DND-41 (cell line): Measurements from ENCODE around the gene GMFB.

Experiments used
- ATAC-seq: fragments of 200-7000 bp; cut with Tn5 transposase; 3 replicates; pipeline ENCODE4 v1.9.1; 2021; ENCODE audit warnings: low read depth; ENCODE audit not compliant: insufficient read depth
- DNase-seq: peaks from one replicate; pipeline ENCODE4 v3.0.0-alpha.2; 2020
- H2AFZ ChIP-seq: 2 replicates; pipeline ENCODE4 v1.6.0; 2012; ENCODE audit warnings: low read depth, low read length
- H3K27ac ChIP-seq: 2 replicates; pipeline ENCODE4 v1.5.1; 2012; ENCODE audit warnings: low read length, inconsistent platforms
- H3K27me3 ChIP-seq: fragments of 200-600 bp; sonication (generic); 2 replicates; pipeline ENCODE4 v1.6.0; 2012; ENCODE audit warnings: low read length, mild to moderate bottlenecking, inconsistent platforms; ENCODE audit not compliant: insufficient read depth, poor library complexity
- H3K36me3 ChIP-seq: 2 replicates; pipeline ENCODE4 v1.5.1; 2012; ENCODE audit warnings: low read length, inconsistent platforms; ENCODE audit not compliant: insufficient read depth
- H3K4me1 ChIP-seq: 2 replicates; pipeline ENCODE4 v1.5.1; 2012; ENCODE audit warnings: mild to moderate bottlenecking, low read length; ENCODE audit not compliant: insufficient read depth
- H3K4me2 ChIP-seq: 2 replicates; pipeline ENCODE4 v1.6.0; 2012; ENCODE audit warnings: mild to moderate bottlenecking, moderate library complexity, low read length, inconsistent platforms; ENCODE audit not compliant: insufficient read depth
- H3K4me3 ChIP-seq, 2 experiments: fragments of 200-600 bp in 1 of 2; shearing (Covaris generic) in 1 of 2; 2 replicates each; pipeline ENCODE4 v1.5.1; 2012 to 2016; ENCODE audit warnings: inconsistent platforms in 2 of 2, low read length in 2 of 2, mild to moderate bottlenecking in 2 of 2, low read depth in 1 of 2, moderate library complexity in 1 of 2
- H3K79me2 ChIP-seq: 2 replicates; pipeline ENCODE4 v1.6.0; 2012; ENCODE audit warnings: low read length, inconsistent platforms; ENCODE audit not compliant: insufficient read depth
- H3K9ac ChIP-seq: 2 replicates; pipeline ENCODE4 v1.6.0; 2012; ENCODE audit warnings: low read depth, mild to moderate bottlenecking, inconsistent platforms, low read length, moderate library complexity
- H3K9me3 ChIP-seq: 2 replicates; pipeline ENCODE4 v1.5.1; 2012; ENCODE audit warnings: low read length, moderate library complexity, mild to moderate bottlenecking, inconsistent platforms; ENCODE audit not compliant: insufficient read depth, severe bottlenecking
- H4K20me1 ChIP-seq: 2 replicates; pipeline ENCODE4 v1.6.0; 2012; ENCODE audit warnings: low read length; ENCODE audit not compliant: insufficient read depth
- EZH2 ChIP-seq: IDR thresholded peaks from 3 replicates; pipeline ENCODE4 v1.6.1; 2012; ENCODE audit warnings: borderline replicate concordance, low read depth, mild to moderate bottlenecking, moderate library complexity, low read length, inconsistent platforms; ENCODE audit not compliant: severe bottlenecking
- TF ChIP-seq, protein P1 (sequence below): IDR thresholded peaks from 2 replicates; pipeline ENCODE4 v1.5.1; 2012; ENCODE audit warnings: borderline replicate concordance, low read length, moderate library complexity, mild to moderate bottlenecking; ENCODE audit not compliant: poor library complexity, severe bottlenecking; ENCODE audit errors: extremely low read depth

Gene GMFB

DNA sequence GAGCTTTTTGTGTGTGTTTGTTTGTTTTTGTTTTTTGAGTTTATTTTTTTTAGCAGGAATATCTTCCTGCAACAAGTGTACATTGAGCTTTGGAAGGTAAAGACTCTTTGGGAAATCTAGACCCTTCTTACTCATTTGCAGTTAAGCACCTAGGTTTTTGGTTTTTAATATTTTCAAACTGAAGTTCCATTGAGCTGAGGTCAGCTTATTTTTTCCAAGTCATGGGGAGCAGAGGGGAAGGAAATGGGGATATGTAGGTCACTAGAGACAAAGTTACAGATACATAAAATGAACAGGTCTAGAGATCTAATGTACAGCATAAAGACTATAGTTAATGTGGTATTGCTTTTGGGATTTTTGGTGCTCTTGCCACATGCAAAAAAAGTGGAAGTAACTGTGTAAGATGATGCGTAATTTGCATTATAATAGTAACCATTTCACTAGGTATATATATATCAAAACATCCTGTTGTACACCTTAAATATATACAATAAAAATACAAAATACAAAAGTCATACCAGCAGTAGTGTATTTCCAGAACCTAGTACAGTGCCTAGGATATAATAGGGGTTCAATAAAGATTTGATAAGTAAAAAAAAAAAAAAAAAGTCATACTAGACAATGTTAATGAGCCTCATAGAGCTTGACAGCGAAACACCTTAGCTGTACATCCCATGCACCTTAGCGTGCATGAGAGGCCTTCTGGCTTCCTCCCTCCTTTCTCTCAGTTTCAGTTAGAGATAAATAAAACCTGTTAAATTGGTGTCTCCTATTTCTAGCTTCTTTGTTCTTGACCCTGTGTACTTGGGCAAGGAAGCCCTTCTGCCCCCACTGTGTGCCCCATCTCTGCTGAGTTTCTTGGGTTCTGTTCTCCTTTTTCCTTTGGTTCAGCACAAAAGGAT is 43.6 kb upstream of the GMFB start:
- Histone ChIP-seq H3K9ac (no peak overlapping the region), H3K4me2 (no peak overlapping the region), H3K4me1 (no peaks in the 10 kb centered on the region), H3K27ac (no peak overlapping the region), H3K4me3 (no peak overlapping the region), H3K36me3 (no peaks in the 10 kb centered on the region), H3K27me3 (no peaks in the 10 kb centered on the region), H4K20me1 (no peaks in the 10 kb centered on the region), H3K79me2 (no peaks in the 10 kb centered on the region), H2AFZ (no peak overlapping the region), H3K9me3 (no peaks in the 10 kb centered on the region)
- no peak for TF ChIP-seq EZH2
- TF ChIP-seq, protein P1, sequence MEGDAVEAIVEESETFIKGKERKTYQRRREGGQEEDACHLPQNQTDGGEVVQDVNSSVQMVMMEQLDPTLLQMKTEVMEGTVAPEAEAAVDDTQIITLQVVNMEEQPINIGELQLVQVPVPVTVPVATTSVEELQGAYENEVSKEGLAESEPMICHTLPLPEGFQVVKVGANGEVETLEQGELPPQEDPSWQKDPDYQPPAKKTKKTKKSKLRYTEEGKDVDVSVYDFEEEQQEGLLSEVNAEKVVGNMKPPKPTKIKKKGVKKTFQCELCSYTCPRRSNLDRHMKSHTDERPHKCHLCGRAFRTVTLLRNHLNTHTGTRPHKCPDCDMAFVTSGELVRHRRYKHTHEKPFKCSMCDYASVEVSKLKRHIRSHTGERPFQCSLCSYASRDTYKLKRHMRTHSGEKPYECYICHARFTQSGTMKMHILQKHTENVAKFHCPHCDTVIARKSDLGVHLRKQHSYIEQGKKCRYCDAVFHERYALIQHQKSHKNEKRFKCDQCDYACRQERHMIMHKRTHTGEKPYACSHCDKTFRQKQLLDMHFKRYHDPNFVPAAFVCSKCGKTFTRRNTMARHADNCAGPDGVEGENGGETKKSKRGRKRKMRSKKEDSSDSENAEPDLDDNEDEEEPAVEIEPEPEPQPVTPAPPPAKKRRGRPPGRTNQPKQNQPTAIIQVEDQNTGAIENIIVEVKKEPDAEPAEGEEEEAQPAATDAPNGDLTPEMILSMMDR, result no peak
- DNase-seq (no peak), ATAC-seq (no peak)

DNA sequence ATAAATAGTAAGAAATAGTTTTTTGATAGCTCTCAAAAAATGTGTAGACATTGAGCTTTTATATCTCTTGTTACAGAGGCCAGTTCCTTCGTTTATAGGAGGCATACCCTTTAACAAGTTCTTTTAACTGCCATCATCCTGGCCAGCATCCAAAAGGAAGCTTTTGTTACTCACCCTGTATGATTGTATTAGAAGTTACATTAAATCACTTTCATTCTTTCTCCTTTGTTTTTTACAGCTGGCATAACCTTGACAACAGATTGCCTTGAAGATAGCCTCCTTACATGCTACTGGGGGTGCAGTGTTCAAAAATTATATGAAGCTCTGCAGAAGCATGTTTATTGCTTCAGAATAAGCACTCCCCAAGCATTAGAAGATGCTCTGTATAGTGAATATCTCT is 41.0 kb upstream of the GMFB start:
- H3K79me2 ChIP-seq, result no peaks in the 10 kb centered on the region
- no peak overlapping the region for H3K4me2 ChIP-seq
- H3K27ac ChIP-seq, result no peak overlapping the region
- DNase-seq, result no peak
- H3K36me3 ChIP-seq, result peaks cover 3% of the 10 kb centered on the region; the same call in 1 of the 2 replicates
- TF ChIP-seq, protein P1, result no peak
- TF ChIP-seq EZH2, result no peak
- no peaks in the 10 kb centered on the region for H3K4me1 ChIP-seq
- H2AFZ ChIP-seq, result no peak overlapping the region
- H3K27me3 ChIP-seq, result no peaks in the 10 kb centered on the region
- H3K9ac ChIP-seq, result no peak overlapping the region
- no peak overlapping the region for H3K4me3 ChIP-seq
- H3K9me3 ChIP-seq, result no peaks in the 10 kb centered on the region
- no peak for ATAC-seq
- no peaks in the 10 kb centered on the region for H4K20me1 ChIP-seq

DNA sequence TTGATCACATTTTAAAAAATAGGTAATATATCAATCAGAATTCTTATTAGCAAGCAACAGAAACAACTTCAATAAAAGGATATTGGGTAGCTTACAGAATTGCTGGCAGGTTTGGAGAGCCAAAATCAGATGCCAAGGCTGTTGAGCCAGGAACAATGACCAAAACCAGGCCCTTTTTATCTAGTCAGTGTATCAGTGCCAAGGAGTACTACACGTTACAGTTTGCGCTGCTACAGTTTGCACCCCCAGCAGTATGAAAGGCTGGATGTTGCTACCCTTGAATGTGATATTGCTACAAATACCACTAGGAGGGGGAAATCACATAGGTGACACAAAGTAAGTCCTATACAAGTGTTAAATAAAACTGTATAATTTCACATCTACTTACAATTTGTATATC is 40.2 kb upstream of the GMFB start:
- no peak overlapping the region for H2AFZ ChIP-seq
- DNase-seq, result no peak
- H3K4me3 ChIP-seq, result no peak overlapping the region
- H3K27me3 ChIP-seq, result no peaks in the 10 kb centered on the region
- no peak overlapping the region for H3K4me2 ChIP-seq
- no peaks in the 10 kb centered on the region for H3K9me3 ChIP-seq
- H3K9ac ChIP-seq, result no peak overlapping the region
- no peak overlapping the region for H3K27ac ChIP-seq
- no peak for TF ChIP-seq EZH2
- TF ChIP-seq, protein P1, result no peak
- H3K79me2 ChIP-seq, result no peaks in the 10 kb centered on the region
- H4K20me1 ChIP-seq, result no peaks in the 10 kb centered on the region
- peaks cover 4% of the 10 kb centered on the region; the same call in 1 of the 2 replicates for H3K36me3 ChIP-seq
- no peaks in the 10 kb centered on the region for H3K4me1 ChIP-seq
- ATAC-seq, result no peak
